Smooth muscle cell (in vitro differentiated cells): ENCODE data around the gene PURA. TPM values are rescaled to one million over a fixed set of nuclear protein-coding genes. Genes with fewer than 3 reads are reported as not detected.

Source experiments
- DNase-seq: peaks from one replicate; lab custom pipeline; 2025; ENCODE audit not compliant: unreplicated experiment; lab: John Stamatoyannopoulos, UW
- H2AFZ ChIP-seq: fragments of 200-600 bp; sonication (generic); 2 replicates; pipeline ENCODE4 v1.6.0; 2016; ENCODE audit warnings: antibody characterized with exemption, low read depth, mild to moderate bottlenecking
- H3F3A ChIP-seq: fragments of 200-600 bp; sonication (generic); 2 replicates; pipeline ENCODE4 v1.6.0; 2017; ENCODE audit warnings: antibody characterized with exemption, low read depth
- H3K27ac ChIP-seq: fragments of 200-600 bp; sonication (generic); 2 replicates; pipeline ENCODE4 v1.5.1; 2016; ENCODE audit warnings: low read depth, mild to moderate bottlenecking
- H3K27me3 ChIP-seq: fragments of 200-600 bp; sonication (generic); 2 replicates; pipeline ENCODE4 v1.6.1; 2016; ENCODE audit warnings: low read depth, mild to moderate bottlenecking
- H3K36me3 ChIP-seq: fragments of 200-600 bp; sonication (generic); 2 replicates; pipeline ENCODE4 v1.5.1; 2016; ENCODE audit warnings: low read depth
- H3K4me1 ChIP-seq: fragments of 200-600 bp; sonication (generic); 2 replicates; pipeline ENCODE4 v1.5.1; 2016; ENCODE audit warnings: low read depth
- H3K4me2 ChIP-seq: fragments of 200-600 bp; sonication (generic); 2 replicates; pipeline ENCODE4 v1.6.0; 2016; ENCODE audit warnings: mild to moderate bottlenecking
- H3K4me3 ChIP-seq: fragments of 200-600 bp; sonication (generic); 2 replicates; pipeline ENCODE4 v1.5.1; 2016; ENCODE audit warnings: mild to moderate bottlenecking
- H3K79me2 ChIP-seq: fragments of 200-600 bp; sonication (generic); 2 replicates; pipeline ENCODE4 v1.6.0; 2016; ENCODE audit warnings: low read depth, mild to moderate bottlenecking
- H3K9ac ChIP-seq: fragments of 200-600 bp; sonication (generic); 2 replicates; pipeline ENCODE4 v1.6.0; 2016; ENCODE audit warnings: low read depth
- H3K9me3 ChIP-seq: fragments of 200-600 bp; sonication (generic); replicated peaks from 2 replicates; pipeline ENCODE4 v1.5.1; 2016; ENCODE audit warnings: low read depth
- H4K20me1 ChIP-seq: fragments of 200-600 bp; sonication (generic); 2 replicates; pipeline ENCODE4 v1.6.0; 2016; ENCODE audit warnings: low read depth
- WGBS: methylation state at CpG from one replicate; pipeline ENCODE4 v1.1.7; 2016; ENCODE audit warnings: low lambda C conversion rate; 5-methylcytosine and 5-hydroxymethylcytosine counted together
- polyA plus RNA-seq: library from polyadenylated mRNA; unstranded; fragments of >200 nt; fragmentation: Nextera tagmentation; extraction: Ambion mirVana; gene quantifications from 2 replicates; pipeline ENCODE4 v1.2.1, GENCODE V29; 2016
- total RNA-seq: library from RNA; depleted of rRNA; stranded (reverse); fragments of >200 nt; gene quantifications from 2 replicates; pipeline ENCODE4 v1.2.3, GENCODE V29; 2014
- TF ChIP-seq, protein P1 (sequence below): fragments of 200-600 bp; sonication (generic); IDR thresholded peaks from 2 replicates; pipeline ENCODE4 v1.5.1; 2017; ENCODE audit warnings: borderline replicate concordance, mild to moderate bottlenecking, antibody characterized with exemption; ENCODE audit not compliant: insufficient read depth, poor library complexity, severe bottlenecking

Gene PURA
- total and polyA plus RNA-seq, 2 experiments from 2014 or later = 5.2 to 9.4 TPM

GRCh38 chr5:140130949-140131733 lies 17.2 kb downstream of the PURA start:
- Histone ChIP-seq H3F3A (no peaks in the 10 kb centered on the region), H3K9me3 (no peaks in the 10 kb centered on the region), H3K27ac (no peak overlapping the region), H2AFZ (no peak overlapping the region), H3K4me1 (no peaks in the 10 kb centered on the region), H3K36me3 (no peaks in the 10 kb centered on the region), H3K27me3 (no peaks in the 10 kb centered on the region), H3K4me2 (no peak overlapping the region), H3K4me3 (no peak overlapping the region), H3K9ac (no peak overlapping the region), H3K79me2 (no peaks in the 10 kb centered on the region), H4K20me1 (peaks cover 61% of the 10 kb centered on the region)
- TF ChIP-seq, protein P1, sequence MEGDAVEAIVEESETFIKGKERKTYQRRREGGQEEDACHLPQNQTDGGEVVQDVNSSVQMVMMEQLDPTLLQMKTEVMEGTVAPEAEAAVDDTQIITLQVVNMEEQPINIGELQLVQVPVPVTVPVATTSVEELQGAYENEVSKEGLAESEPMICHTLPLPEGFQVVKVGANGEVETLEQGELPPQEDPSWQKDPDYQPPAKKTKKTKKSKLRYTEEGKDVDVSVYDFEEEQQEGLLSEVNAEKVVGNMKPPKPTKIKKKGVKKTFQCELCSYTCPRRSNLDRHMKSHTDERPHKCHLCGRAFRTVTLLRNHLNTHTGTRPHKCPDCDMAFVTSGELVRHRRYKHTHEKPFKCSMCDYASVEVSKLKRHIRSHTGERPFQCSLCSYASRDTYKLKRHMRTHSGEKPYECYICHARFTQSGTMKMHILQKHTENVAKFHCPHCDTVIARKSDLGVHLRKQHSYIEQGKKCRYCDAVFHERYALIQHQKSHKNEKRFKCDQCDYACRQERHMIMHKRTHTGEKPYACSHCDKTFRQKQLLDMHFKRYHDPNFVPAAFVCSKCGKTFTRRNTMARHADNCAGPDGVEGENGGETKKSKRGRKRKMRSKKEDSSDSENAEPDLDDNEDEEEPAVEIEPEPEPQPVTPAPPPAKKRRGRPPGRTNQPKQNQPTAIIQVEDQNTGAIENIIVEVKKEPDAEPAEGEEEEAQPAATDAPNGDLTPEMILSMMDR = no peak
- whole genome bisulfite sequencing = 72% methylated on average over 5 of the region's 5 CpGs
- DNase-seq = no peak

GRCh38 chr5:140131967-140132409 lies 18.1 kb downstream of the PURA start:
- H3K79me2 ChIP-seq = no peaks in the 10 kb centered on the region
- 26% methylated on average over 3 of the region's 3 CpGs for WGBS
- no peak overlapping the region for H3K9ac ChIP-seq
- no peak for DNase-seq
- no peaks in the 10 kb centered on the region for H3K27me3 ChIP-seq
- H3K4me2 ChIP-seq = peak overlapping the region; percentile 7
- H4K20me1 ChIP-seq = peaks cover 58% of the 10 kb centered on the region
- H3F3A ChIP-seq = no peaks in the 10 kb centered on the region
- no peaks in the 10 kb centered on the region for H3K9me3 ChIP-seq
- H3K4me3 ChIP-seq = no peak overlapping the region
- H2AFZ ChIP-seq = no peak overlapping the region
- H3K4me1 ChIP-seq = no peaks in the 10 kb centered on the region
- no peaks in the 10 kb centered on the region for H3K36me3 ChIP-seq
- TF ChIP-seq, protein P1 = no peak
- H3K27ac ChIP-seq = no peak overlapping the region

- WGBS = 92% methylated on average over 4 of the region's 4 CpGs
- TF ChIP-seq, protein P1 = no peak
- H4K20me1 ChIP-seq = peaks cover 58% of the 10 kb centered on the region
These were observed 19.7 kb downstream of the PURA start for GRCh38 chr5:140133514-140134167.

More at GRCh38 chr5:140133514-140134167, 19.7 kb downstream of the PURA start:
- H2AFZ ChIP-seq = no peak overlapping the region
- H3K4me3 ChIP-seq = no peak overlapping the region
- H3K27ac ChIP-seq = no peak overlapping the region
- no peak overlapping the region for H3K9ac ChIP-seq
- no peaks in the 10 kb centered on the region for H3K27me3 ChIP-seq
- no peaks in the 10 kb centered on the region for H3K9me3 ChIP-seq
- no peak for DNase-seq
- no peaks in the 10 kb centered on the region for H3K4me1 ChIP-seq
- H3F3A ChIP-seq = no peaks in the 10 kb centered on the region
- H3K36me3 ChIP-seq = no peaks in the 10 kb centered on the region
- H3K79me2 ChIP-seq = no peaks in the 10 kb centered on the region
- H3K4me2 ChIP-seq = no peak overlapping the region
